A172 (cell line): ENCODE data around the gene ASIC3. TPM values are rescaled to one million over a fixed set of nuclear protein-coding genes. Genes with fewer than 3 reads are reported as not detected.

Experiments
- DNase-seq: peaks from one replicate; pipeline ENCODE4 v3.0.0-alpha.2; 2015; ENCODE audit warnings: low spot score
- total RNA-seq: library from RNA; depleted of rRNA; stranded (reverse); fragments of >200 nt; shearing (Covaris generic); gene quantifications from 2 replicates; pipeline ENCODE4 v1.2.3, GENCODE V29; 2014

ASIC3 gene
- total RNA-seq, 1 experiment from 2014 or later, result 0.53 TPM

DNA sequence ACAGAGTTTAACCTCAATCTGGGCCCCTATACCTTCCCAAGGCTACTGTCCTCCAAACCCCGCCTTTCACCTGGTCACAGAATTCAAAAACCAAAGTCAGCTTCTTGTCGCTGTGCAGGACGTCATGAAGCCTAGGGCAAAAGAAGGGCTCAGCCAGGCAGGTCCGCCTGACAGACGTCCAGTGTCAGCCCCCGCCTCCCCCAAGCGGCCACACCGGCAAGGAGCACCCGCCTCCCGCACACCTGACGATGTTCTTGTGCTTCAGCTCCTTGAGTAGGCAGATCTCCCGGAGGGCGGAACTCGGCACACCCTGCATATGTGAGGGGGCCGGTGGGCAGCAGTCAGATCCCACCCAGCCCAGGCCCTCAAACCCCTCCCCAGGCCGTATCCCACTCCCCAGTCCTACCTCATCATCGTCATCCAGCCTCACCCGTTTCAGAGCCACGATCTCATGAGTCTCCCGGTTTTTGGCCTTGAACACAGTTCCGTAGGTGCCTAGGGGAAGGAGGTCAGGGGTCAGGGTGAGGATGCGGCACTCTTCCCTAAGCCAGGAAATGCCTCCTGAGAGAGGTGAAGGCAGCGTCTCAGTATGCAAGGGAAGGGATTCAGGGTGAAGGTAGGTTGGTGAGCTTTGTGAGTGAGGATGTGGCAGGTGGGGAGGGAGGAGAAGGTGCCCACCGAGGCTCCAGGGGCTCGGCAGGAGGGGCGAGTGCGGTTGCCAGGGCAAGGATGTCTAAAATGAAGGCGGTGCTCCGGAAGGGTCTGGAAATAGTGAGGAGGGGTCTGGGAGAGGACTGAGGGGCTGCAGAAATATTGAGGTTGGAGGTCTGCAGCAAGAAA is 8.6 kb downstream of the ASIC3 start:
- no peak for DNase-seq

GRCh38 chr7:151057506-151057988 is 9.2 kb downstream of the ASIC3 start, which contains the start of gene CDK5:
CDK5 (minus strand) TSS chr7:151057897; CDS start chr7:151057848, 49 bp downstream.
- no peak for DNase-seq

GRCh38 chr7:151057989-151058780 is 9.9 kb downstream of the ASIC3 start:
- DNase-seq, result peak; percentile 98

DNA sequence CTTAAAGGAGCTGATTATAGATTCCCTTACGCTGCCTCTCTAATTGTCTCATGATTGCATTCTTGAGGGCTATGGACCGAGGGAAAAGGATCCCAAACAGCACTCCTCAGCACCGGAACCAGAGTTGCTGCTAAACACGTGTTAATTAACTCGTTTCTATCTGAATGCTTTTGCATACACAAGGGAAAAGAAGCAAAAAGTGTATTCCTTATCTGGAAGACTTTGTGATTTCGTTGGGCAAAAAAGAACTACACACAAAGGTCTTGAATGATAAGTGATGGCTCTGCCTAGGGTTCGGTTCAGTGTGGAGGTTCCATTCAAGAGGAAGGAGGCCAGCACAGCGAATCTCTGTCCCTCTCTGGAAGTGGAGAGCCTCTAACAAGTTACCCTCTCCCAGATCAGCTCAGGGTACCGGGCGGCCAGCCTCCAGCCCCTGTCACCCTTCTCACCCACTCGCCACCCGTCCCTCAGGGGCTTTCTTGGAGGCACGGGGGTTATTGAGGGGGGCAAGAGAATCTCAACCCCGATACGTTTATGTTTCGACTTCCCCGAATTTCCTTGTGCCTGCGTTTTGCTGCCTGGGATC is 10.5 kb downstream of the ASIC3 start:
- no peak for DNase-seq

- peak; percentile 66 for DNase-seq
These were observed 11.2 kb downstream of the ASIC3 start, which contains the start of gene SLC4A2 for GRCh38 chr7:151059367-151060112. SLC4A2 (plus strand) TSS chr7:151059589; CDS start chr7:151061988, 2,399 bp downstream.

DNA sequence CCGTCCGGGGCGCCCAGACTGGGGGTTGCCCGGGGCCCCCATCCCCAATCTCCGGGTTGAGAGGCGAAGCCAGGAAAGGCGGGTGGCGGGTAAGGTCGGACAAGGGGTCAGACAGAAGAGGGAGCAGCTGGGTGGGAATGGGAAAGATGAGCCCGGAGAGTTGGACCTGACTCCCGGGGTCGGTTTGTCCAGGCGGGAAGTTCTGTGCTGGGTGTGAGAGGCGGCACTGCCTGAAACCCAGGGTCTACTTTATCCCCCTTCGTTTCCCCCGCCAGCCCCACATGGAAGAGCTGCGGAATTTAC is 11.7 kb downstream of the ASIC3 start:
- DNase-seq, result no peak

GRCh38 chr7:151060416-151061212 is 12.3 kb downstream of the ASIC3 start:
- DNase-seq, result peak; percentile 82

- no peak for DNase-seq
These were observed 13.1 kb downstream of the ASIC3 start for GRCh38 chr7:151061213-151062110.

- DNase-seq, result no peak
These were observed 13.7 kb downstream of the ASIC3 start for GRCh38 chr7:151062111-151062398.

- DNase-seq, result peak; percentile 49
These were observed 14.3 kb downstream of the ASIC3 start for GRCh38 chr7:151062399-151063211.

DNA sequence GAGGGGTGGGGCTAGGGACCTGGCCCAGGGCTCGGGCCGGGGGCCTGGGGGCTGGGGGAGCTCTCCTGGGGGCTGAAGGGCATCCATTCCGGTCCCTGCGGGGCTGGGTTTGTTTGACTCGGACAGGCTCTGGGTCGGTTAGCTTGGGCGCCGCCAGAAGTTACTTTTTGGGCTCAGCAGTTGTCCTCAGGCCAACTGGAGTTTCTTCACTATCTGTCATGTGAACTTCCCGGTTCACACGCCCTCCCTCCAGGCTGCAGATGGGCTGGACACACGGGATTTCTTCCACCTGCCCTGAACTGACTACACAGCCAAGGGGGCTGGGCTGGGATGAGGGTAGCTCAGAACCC is 14.9 kb downstream of the ASIC3 start:
- peak; percentile 62 for DNase-seq

- no peak for DNase-seq
These were observed 16.1 kb downstream of the ASIC3 start for GRCh38 chr7:151064454-151064853.

- DNase-seq, result no peak
These were observed 16.7 kb downstream of the ASIC3 start for GRCh38 chr7:151064993-151065392.

- no peak for DNase-seq
These were observed 17.2 kb downstream of the ASIC3 start for GRCh38 chr7:151065516-151065915.

GRCh38 chr7:151066273-151066974 is 18.1 kb downstream of the ASIC3 start:
- no peak for DNase-seq

DNA sequence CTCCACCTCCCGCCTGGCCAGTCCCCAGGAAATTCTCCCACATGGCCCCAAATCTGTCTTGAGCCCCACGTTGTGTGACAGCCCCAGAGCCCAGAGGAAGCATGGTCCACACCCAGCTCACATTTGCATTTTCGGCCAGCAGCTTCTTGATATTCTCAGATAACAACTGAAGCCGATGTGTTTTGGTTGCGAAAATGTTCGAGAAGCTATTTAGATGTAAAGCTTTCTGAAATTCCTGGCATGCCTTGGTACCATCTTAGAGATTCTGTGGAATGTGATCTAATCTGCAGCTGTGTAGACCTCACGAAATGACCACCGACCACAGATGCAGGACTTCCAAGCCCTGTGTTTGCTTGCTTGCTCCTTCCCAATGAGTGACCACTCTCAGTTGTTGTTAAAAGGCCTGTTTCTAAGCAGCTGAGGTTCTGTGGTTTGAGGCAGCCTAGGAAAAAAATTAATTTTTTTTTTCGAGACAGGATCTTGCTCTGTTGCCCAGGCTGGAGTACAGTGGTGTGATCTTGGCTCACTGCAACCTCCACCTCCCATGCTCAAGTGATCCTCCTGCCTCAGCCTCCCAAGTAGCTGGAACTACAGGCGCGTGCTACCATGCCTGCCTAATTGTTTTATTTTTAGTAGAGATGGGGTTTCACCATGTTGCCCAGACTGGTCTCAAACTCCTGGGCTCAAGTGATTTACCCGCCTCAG is 19.9 kb downstream of the ASIC3 start:
- peak; percentile 72 for DNase-seq

- DNase-seq, result no peak
These were observed 21.7 kb downstream of the ASIC3 start for GRCh38 chr7:151069841-151070573.
